ENCODE results near the gene NDUFAF8. TPM values are rescaled to one million over a fixed set of nuclear protein-coding genes. Genes with fewer than 3 reads are reported as not detected.

Gene NDUFAF8
- total and polyA plus RNA-seq, 10 of the 15 experiments (the other 5 are each of a cell fraction or from before 2014, with no cell fraction given) = 22.0 to 307 (median 106) TPM

DNA sequence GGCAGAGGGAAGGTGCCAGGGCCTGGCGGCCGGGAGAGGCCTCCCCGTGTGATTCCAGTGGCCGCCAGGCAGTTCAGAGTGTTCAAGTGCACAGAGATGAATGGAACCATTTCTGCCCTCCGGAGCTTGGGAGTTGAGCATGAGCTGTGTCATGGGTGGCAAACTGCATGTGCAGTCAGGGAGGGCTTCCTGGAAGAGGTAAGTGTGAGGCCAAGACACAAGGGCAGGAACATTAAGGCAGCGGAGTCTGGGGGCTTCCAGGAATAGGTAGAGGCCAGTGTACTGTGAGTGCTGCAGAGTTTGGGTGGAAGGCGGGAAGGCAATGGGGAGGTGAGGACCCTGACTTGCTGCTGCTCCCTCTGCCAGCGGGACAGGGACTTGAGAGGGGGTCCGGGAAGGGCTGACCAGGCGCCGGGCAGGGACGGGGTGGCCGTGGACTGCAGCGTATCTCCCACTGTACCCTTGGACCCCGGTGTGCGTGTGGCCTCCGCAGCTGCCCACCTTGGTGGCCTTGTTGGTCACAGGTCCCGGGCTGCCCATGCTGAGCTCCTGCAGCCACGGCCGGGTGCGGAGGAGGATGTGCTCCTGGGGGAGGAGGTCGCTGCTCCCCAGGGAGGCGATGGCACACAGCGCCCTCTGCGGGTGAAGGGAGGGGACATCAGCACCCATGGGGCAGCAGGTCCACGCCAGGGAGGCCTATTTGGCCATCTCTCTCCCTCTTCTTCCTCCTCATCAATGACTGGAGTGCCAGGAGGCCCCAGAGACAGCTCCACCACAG is 8.9 kb upstream of the NDUFAF8 start:
- no peaks in the 10 kb centered on the region for H4K20me1 ChIP-seq (ENCODE audit: control insufficient read depth, insufficient read depth)

More for the DNA sequence above, 8.9 kb upstream of the NDUFAF8 start:
- in situ Hi-C loops (cut with MboI) = loop anchor here (25.0 kb wide), 1 partner anchor 218 kb away; no protein-coding TSS in a partner anchor
- H3K36me3 ChIP-seq (ENCODE audit: control insufficient read depth in 2 of 2, insufficient read depth in 2 of 2, low read length in 1 of 2) = peaks cover 4 to 12% of the 10 kb centered on the region in 2 experiments; a peak in 3 of 4 replicates
- ChIA-PET POLR2A (no interaction called here), CTCF (interaction anchor here (0.7 to 0.9 kb wide), 2 partner anchors 9 to 85 kb away, joined by 3 read pairs; partner anchors contain the start of genes NDUFAF8 and TEPSIN), RAD21 (ENCODE audit: unreplicated experiment) (interaction anchor here (0.7 kb wide), 1 partner anchor 86 kb away, joined by 3 read pairs; no protein-coding TSS in a partner anchor), SMC1A (ENCODE audit: uncharacterized antibody, unreplicated experiment) (interaction anchor here (0.9 kb wide), 1 partner anchor 8 kb away, joined by 3 read pairs; the partner anchor contains the start of genes NDUFAF8 and TEPSIN)
- H3K27ac ChIP-seq (ENCODE audit: control insufficient read depth, insufficient read depth) = no peak overlapping the region
- H3K9ac ChIP-seq (ENCODE audit: control insufficient read depth, insufficient read depth, low read length) = no peak overlapping the region
- no peak overlapping the region for H3K4me3 ChIP-seq
- H2AFZ ChIP-seq (ENCODE audit: control insufficient read depth, low read depth, low read length) = no peak overlapping the region
- FAIRE-seq = no peak
- H3K79me2 ChIP-seq (ENCODE audit: control insufficient read depth, insufficient read depth, low read length) = no peaks in the 10 kb centered on the region
- no TSS peak for BruUV-seq (replicated peaks)
- no peaks in the 10 kb centered on the region for H3K27me3 ChIP-seq (replicated peaks in 1 of 2; ENCODE audit: control insufficient read depth in 2 of 2, insufficient read depth in 2 of 2, low read length in 1 of 2)
- intact Hi-C loops (cut with micrococcal nuclease; ENCODE audit: unreplicated experiment) = no loop called here
- peaks cover 14% of the 10 kb centered on the region for H3K4me1 ChIP-seq (ENCODE audit: control insufficient read depth, insufficient read depth, low read length)
- no peak overlapping the region for H3K4me2 ChIP-seq (ENCODE audit: control insufficient read depth, insufficient read depth)
- no peak for TF ChIP-seq BACH1 (IDR thresholded peaks at IDR 0.05; ENCODE audit: borderline replicate concordance)
- peak; percentile 48 for TF ChIP-seq RAD21 (IDR thresholded peaks at IDR 0.05; ENCODE audit: insufficient read depth, low read depth, low read length)
- TF ChIP-seq, protein P1, sequence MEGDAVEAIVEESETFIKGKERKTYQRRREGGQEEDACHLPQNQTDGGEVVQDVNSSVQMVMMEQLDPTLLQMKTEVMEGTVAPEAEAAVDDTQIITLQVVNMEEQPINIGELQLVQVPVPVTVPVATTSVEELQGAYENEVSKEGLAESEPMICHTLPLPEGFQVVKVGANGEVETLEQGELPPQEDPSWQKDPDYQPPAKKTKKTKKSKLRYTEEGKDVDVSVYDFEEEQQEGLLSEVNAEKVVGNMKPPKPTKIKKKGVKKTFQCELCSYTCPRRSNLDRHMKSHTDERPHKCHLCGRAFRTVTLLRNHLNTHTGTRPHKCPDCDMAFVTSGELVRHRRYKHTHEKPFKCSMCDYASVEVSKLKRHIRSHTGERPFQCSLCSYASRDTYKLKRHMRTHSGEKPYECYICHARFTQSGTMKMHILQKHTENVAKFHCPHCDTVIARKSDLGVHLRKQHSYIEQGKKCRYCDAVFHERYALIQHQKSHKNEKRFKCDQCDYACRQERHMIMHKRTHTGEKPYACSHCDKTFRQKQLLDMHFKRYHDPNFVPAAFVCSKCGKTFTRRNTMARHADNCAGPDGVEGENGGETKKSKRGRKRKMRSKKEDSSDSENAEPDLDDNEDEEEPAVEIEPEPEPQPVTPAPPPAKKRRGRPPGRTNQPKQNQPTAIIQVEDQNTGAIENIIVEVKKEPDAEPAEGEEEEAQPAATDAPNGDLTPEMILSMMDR (IDR thresholded peaks at IDR 0.05 in 2 of 3, conservative IDR thresholded peaks at IDR 0.05 in 1 of 3; ENCODE audit: control insufficient read depth in 2 of 3, extremely low read depth in 1 of 3, insufficient read depth in 1 of 3, low read depth in 3 of 3, low read length in 3 of 3) = peak in 2 of 3 experiments; percentile 1 to 32; a peak in 2 of 6 replicates
- TF ChIP-seq, protein P2, sequence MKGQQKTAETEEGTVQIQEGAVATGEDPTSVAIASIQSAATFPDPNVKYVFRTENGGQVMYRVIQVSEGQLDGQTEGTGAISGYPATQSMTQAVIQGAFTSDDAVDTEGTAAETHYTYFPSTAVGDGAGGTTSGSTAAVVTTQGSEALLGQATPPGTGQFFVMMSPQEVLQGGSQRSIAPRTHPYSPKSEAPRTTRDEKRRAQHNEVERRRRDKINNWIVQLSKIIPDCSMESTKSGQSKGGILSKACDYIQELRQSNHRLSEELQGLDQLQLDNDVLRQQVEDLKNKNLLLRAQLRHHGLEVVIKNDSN (IDR thresholded peaks at IDR 0.05; ENCODE audit: borderline replicate concordance, extremely low read length, insufficient read depth, low read depth, low read length) = no peak
- H3K9me3 ChIP-seq (replicated peaks; ENCODE audit: control insufficient read depth, insufficient read depth, low read length) = no peaks in the 10 kb centered on the region
- WGBS (ENCODE audit: insufficient coverage, insufficient replicate concordance, low lambda C conversion rate, missing lambda C conversion rate) = 72% methylated on average over 25 of the region's 26 CpGs
- no peak for ATAC-seq
- DNase-seq (ENCODE audit: low read depth, low spot score) = no peak

Data from GM12878 (cell line).